ENCODE data around the gene GAREM2.

GRCh38 chr2:26224095-26224494 lies 51.2 kb downstream of the GAREM2 start:
- TF ChIP-seq CTCF (optimal IDR thresholded peaks at IDR 0.05 in 1 of 3, IDR thresholded peaks at IDR 0.05 in 1 of 3, conservative IDR thresholded peaks at IDR 0.05 in 1 of 3; ENCODE audit: extremely low read depth in 1 of 3, insufficient read depth in 2 of 3, low read length in 3 of 3) (no peak), EZH2 (IDR thresholded peaks at IDR 0.05; ENCODE audit: low read length) (no peak)
